ENCODE results near the gene CYS1.
"Not testable (repeated sequence)": the region's sequence is repeated elsewhere in the genome, so short reads cannot be mapped to it uniquely, and the experiment has no call there.

CYS1 gene

DNA sequence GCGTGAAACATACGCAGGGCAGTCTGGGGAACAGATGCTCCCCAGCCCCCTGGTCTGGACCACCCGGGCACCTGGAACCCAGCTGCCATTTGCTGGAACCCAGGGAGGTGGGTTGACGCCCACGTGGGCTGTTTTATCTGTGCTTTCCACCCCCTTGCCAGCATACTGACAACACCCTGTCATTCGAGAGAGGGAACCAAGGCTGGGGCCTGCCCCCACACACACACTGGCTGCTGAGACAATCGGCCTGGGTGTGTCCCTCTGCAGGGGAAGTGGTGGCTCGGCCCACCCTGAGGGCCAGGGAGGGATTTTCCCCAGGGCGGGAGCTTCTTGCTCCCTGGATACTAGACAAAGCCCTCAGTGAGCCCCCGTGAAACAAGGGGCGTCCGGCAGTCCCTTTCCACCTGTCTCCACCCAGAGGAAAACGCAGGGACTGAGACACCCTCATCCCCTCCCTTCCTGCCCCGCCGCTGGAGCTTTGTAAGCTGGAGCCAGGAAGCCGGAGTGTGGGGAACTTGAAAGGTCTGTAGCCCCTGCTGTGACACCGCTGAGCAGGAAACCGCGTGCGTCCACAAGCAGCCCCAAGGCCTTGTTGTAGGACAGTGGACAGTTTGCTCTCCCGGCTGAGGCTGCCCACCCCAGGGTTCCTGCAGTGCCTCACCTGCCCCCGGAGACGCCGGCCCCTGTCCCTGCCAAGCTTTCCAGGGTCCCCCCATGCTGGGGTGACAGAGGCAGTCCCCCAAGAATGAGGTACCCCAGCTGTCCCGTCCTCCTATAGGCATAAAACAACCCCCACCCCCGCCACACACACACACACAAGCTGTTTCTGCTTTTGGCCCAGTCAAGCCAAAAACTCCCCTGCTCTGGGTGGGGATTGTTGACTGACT, 51.0 kb downstream of the CYS1 start:
- peak; percentile 54 to 65 for DNase-seq

GRCh38 chr2:10028407-10028987, 51.7 kb downstream of the CYS1 start:
- DNase-seq = no peak

DNA sequence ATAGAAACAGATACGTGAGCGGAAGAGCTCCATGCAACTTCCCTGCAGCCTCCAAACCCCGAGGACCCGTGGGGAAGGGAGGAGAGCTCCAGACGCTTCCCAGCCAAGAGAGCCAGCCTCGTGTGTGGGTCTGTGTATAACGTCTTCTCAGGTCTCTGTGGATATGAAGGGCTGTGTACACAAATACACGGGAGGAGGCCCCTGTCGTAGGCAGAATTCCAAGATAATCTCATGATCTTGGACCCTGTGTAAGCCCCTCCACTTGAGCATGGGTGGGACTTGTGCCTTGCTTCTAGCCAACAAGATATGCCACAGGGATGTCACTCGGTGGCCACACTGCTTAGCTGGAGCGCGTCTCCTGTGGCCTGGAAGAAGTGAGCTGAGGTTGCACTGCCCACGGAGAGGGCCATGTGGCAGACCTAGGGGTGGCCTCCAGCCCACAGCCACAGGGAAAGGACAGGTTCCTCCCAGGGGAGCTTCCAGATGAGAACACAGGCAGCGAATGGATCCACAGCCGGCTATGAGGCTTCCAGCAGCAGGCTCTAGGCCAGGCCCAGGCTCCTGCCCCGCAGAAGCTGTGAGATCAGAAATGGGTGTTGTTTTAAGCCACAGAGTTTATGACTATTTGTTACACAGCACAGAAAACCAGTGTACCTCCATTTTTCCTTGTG, 52.4 kb downstream of the CYS1 start:
- no peak for DNase-seq

GRCh38 chr2:10026940-10027569, 53.2 kb downstream of the CYS1 start:
- no peak for DNase-seq

DNA sequence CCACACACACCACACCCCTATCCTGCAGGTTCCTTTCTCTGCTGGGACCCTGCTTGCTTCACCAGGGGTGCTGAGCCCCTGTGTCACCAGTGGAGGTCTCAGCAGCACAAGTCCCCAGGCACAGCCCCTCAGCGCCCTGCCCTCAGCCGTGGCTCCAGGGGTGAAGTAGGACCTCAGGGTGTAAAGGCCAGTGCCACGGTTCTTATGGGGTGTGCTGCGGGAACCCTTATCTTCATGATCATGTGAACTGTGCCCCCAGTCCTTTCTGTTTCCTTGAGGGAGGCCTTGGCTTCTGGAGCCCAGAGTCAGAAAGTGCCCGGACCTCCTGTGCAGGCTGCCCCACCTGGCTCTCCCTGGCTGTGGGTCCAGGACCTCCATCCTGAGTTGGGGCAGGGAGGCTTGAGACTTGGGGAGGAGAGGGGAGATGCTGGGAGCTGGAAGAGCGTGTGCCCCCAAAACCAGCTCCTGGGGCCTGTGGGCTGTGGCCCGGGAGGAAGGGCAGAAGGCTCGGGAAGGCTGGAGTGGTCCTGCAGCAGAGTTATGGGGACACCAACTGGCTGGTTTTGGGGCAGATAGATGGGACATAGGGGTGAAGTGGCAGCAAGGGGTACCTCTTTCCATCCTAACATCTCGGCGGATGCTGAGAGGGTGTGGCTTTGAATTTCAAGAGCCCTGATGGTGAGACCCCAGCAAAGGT, 57.1 kb downstream of the CYS1 start:
- no peak for DNase-seq

- DNase-seq = no peak
Measured at GRCh38 chr2:10022445-10022844, 57.8 kb downstream of the CYS1 start.

DNA sequence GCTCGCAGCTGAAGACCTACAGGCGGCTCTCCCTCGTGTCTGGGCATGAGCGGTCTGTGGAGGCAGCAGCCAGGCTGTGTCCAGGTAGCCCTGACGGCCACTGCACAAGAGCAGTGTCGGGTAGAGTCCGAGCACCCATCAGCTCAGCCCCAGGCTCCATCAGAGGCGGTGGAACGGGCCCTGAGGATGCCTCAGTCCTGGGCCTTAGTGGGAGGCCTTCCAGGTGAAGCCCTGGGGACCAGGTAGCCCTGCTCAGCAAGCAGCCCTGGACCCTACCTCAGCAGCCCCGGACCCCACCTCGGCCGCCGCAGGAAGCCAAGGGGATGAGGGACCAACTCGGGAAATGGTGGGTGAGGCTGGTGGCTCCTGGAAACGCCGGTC, 58.2 kb downstream of the CYS1 start:
- no peak for DNase-seq

DNA sequence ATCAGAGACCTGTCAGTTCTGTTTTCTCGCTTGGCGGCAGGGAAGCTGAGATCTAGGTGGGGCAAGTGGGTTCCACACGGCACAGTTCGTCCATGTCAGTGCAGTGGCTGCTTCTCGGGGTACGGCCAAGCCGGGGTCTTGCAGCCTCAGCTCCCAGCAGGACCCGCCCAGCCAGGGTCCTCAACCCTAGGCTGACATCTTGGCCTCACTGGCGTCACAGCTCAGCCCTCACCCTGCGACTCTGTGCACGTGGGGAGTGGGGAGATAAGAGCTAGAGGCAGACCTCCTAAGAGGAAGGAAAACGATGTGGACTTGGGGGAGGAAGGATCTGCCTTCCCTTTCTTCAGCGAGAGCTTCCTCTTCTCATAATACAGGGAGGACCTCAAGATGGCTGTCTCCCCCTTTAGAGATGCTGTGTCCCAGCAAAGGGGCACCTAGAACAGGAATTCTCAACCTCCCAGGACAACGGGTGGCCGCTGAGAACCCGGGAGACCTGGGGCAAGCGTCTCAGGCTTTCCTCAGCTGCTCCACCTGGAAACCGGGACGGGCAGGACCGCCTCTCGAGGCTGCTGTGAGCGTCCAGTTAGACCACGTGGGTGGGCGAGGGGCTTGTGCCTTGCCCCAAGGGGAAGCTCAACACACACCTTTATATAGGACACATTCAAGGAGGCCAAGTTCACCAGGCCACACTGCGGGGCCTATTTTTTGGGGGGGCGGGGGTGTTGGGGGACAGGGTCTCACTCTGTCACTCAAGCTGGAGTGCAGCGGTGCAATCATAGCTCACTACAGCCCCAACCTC, 60.4 kb downstream of the CYS1 start:
- DNase-seq = no peak

- no peak for DNase-seq
Measured at GRCh38 chr2:10019174-10019573, 61.0 kb downstream of the CYS1 start.

GRCh38 chr2:10017313-10017941, 62.8 kb downstream of the CYS1 start:
- DNase-seq = no peak

DNA sequence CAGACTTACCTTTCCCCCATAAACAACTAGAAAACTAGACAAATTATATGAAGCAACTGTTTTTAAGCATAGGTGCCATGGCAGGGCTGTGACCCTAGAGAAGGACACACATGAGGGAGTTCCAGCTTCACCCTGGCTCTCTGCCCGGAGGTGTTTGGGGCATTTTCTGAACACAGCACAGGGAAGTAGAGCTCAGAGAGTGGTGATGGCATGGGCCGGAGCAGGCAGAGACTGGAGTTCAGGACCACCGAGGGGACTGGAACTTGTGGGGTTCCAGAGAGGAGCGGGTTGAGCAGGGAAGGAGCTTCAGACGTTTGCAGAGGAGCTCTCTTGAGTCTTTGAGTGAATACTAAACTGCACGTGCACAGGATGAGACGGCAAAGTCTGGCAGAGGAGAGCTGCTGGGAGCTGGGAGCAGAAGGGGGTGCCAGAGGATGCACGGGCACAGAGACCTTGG, 63.4 kb downstream of the CYS1 start:
- DNase-seq = no peak

- no peak for DNase-seq
Measured at GRCh38 chr2:10016001-10016801, 64.0 kb downstream of the CYS1 start.

DNA sequence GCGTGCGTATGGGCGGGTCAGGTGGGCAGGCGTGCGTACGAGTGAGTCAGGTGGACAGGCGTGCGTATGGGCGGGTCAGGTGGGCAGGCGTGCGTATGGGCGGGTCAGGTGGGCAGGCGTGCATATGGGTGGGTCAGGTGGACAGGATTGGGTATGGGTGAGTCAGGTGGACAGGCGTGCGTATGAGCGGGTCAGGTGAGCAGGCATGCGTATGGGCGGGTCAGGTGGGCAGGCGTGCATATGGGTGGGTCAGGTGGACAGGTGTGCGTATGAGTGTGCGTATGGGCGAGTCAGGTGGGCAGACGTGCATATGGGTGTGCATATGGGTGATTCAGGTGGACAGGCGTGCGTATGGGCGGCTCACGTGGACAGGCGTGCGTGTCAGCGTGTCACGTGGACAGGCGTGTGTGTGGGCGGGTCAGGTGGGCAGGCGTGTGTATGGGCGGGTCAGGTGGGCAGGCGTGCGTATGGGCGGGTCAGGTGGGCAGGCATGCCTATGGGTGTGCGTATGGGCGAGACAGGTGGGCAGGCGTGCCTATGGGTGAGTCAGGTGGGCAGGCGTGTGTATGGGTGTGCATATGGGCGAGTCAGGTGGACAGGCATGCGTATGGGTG, 64.7 kb downstream of the CYS1 start:
- DNase-seq = not testable (repeated sequence)

DNA sequence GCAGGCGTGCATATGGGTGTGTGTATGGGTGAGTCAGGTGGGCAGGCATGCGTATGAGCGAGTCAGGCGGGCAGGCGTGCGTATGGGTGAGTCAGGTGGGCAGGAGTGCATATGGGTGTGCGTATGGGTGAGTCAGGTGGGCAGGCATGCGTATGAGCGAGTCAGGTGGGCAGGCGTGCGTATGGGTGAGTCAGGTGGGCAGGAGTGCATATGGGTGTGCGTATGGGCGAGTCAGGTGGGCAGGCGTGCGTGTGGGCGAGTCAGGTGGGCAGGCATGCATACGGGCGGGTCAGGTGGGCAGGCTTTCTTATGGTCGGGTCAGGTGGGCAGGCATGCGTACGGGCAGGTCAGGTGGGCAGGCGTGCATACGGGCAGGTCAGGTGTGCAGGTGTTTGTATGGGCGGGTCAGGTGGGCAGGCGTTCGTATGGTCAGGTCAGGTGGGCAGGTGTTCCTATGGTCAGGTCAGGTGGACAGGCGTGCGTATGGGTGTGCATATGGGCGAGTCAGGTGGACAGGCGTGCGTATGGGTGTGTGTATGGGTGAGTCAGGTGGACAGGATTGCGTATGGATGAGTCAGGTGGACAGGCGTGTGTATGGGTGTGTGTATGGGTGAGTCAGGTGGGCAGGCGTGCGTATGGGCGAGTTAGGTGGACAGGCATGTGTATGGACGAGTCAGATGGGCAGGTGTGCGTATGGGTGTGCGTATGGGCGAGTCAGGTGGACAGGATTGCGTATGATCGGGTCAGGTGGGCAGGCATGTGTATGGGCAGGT, 65.6 kb downstream of the CYS1 start:
- no peak for DNase-seq

DNA sequence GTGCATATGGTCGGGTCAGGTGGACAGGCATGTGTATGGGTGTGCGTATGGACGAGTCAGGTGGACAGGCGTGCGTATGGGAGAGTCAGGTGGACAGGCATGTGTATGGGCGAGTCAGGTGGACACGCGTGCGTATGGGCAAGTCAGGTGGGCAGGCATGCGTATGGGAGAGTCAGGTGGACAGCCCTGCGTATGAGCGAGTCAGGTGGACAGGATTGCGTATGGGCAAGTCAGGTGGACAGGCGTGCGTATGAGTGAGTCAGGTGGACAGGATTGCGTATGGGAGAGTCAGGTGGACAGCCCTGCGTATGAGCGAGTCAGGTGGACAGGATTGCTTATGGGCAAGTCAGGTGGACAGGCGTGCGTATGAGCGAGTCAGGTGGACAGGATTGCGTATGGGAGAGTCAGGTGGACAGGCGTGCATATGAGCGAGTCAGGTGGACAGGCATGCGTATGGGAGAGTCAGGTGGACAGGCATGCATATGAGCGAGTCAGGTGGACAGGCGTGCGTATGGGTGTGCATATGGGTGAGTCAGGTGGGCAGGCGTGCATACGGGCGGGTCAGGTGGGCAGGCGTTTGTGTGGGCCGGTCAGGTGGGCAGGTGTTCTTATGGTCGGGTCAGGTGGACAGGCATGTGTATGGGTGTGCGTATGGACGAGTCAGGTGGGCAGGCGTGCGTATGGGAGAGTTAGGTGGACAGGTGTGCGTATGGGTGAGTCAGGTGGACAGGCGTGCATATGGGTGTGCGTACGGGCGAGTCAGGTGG, 66.4 kb downstream of the CYS1 start:
- not testable (repeated sequence) for DNase-seq

GRCh38 chr2:10012963-10013461, 67.2 kb downstream of the CYS1 start:
- no peak for DNase-seq

DNA sequence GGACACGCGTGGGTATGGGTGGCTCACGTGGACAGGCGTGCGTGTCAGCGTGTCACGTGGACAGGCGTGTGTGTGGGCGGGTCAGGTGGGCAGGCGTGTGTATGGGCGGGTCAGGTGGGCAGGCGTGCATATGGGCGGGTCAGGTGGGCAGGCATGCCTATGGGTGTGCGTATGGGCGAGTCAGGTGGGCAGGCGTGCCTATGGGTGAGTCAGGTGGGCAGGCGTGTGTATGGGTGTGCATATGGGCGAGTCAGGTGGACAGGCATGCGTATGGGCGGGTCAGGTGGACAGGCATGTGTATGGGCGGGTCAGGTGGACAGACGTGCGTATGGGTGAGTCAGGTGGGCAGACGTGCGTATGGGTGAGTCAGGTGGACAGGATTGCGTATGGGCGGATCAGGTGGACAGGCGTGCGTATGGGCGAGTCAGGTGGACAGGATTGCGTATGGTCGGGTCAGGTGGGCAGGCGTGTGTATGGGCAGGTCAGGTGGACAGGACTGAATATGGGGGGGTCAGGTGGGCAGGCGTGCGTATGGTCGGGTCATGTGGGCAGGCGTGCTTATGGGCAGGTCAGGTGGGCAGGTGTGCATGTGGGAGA, 67.7 kb downstream of the CYS1 start:
- not testable (repeated sequence) for DNase-seq

All from bone marrow (tissue), 2 donors.